G401.6 (cell line): ENCODE data around the gene PDXP.
"Not testable (repeated sequence)": the region's sequence is repeated elsewhere in the genome, so short reads cannot be mapped to it uniquely, and the experiment has no call there.

ENCODE experiments used
- FAIRE-seq: peaks from 2 replicates; lab custom pipeline; 2012; peaks lifted over from hg19 to GRCh38; lab: Jason Lieb, UNC

The PDXP gene

DNA sequence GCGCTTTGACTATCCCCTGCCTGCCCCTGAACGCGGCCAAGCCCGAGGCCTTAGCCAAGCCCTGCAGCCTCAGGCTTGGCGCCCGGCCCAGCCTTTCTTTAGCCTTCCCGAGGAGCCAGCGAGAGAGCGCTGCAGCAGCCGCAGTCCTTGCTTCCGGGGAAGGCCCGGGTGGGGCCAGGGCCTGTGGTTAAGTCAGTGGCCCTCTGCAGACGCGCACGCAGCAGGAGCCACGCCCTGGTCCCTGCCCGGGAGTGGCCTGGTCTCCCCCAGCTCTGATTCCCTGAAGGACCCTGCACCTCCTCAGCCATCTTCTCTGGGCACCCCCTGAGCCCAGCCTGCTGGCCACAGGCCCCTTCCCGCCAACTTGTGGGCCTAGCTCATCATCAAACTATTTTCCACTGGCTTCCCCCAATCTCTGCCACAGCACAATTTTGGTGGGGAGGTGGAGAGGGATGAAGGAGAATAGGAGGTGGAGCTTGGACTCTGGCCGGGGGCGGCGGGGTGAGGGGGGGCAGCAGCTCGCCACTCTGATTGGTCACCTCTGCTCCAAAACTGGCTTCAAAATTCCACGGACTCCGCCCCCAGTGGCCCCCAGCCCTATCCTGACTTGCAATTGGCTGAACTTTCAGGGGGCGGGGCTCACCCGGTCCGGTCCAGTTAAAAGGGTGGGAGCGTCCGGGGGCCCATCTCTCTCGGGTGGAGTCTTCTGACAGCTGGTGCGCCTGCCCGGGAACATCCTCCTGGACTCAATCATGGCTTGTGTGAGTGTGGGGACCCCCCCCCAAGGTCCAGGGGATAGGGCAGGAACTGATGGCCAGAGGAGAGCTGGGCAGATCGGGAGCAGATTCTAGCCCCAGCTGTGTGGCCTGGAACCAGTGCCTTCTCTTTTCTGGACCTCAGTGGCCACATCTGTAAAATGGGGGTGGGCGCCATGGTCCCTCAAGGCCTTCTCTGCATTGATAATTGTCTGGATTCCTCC, 16.7 kb downstream of the PDXP start, which contains the start of gene LGALS1:
Gene LGALS1, plus strand, starts transcription at position 686 of the 979 bp plus-strand sequence. Its CDS starts 67 bp downstream, at position 753.
- peak; percentile 94 for FAIRE-seq

- FAIRE-seq: no peak
Observed at GRCh38 chr22:37675930-37676735, 17.6 kb downstream of the PDXP start.

DNA sequence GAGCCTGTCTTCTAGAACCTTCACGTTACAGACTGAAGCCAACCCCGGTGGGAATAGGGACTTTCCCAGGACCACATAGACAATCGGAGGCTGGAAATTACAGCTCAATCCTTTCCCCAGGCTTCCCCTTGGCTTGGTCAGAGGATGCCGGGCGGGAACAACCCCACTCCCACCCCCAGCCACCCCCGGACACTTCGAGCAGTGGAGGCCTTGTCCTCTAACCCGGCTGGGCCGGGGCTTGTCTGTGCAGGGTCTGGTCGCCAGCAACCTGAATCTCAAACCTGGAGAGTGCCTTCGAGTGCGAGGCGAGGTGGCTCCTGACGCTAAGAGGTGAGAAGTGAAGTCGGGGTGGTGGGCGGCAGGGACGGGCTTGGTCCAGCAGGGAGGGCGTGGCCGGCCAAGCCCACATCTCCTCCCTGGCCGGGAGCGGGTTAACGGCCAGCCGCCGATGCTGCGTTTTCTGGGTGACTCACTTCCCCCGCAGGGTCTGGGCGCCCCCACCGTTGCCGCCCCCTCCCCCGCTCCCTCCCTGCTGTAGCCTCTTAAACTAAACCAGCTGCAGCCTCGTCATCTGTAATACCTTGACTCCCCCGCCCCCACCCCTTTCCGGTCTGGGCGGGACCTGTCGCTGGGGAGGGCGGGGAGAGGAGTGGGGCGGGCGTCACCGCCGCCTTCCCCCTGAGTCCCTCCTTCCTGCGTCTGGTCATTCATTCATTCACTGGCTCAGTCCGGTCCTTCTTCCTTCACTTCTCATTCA, 18.4 kb downstream of the PDXP start:
- FAIRE-seq: no peak

- no peak for FAIRE-seq
Observed at GRCh38 chr22:37677493-37677974, 19.0 kb downstream of the PDXP start.

DNA sequence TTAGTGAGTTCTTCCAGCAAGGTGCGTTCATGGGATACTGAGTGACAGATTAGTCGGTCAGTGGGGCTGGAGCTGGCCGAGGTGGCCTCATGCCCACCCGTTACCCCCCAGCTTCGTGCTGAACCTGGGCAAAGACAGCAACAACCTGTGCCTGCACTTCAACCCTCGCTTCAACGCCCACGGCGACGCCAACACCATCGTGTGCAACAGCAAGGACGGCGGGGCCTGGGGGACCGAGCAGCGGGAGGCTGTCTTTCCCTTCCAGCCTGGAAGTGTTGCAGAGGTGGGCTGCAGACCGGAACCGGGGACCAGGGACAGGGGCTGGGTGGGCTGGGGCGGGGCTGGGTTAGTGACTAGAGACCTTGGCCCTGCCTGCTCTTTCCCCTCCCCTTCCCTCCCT, 19.8 kb downstream of the PDXP start:
- no peak for FAIRE-seq

DNA sequence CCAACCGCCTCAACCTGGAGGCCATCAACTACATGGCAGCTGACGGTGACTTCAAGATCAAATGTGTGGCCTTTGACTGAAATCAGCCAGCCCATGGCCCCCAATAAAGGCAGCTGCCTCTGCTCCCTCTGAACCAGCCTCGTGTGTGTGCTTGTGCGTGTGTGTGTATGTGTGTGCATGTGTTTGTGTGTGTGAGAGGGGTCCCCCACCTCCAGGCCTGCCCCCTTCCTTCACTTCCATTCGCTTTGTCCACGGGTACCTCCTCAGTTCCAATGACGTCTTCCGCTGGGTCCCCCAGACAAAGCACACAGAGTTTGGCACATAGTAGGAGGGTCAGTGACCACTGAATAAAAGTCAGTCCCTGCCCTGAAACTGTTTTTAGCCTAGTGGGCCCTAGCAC, 21.1 kb downstream of the PDXP start:
- no peak for FAIRE-seq

DNA sequence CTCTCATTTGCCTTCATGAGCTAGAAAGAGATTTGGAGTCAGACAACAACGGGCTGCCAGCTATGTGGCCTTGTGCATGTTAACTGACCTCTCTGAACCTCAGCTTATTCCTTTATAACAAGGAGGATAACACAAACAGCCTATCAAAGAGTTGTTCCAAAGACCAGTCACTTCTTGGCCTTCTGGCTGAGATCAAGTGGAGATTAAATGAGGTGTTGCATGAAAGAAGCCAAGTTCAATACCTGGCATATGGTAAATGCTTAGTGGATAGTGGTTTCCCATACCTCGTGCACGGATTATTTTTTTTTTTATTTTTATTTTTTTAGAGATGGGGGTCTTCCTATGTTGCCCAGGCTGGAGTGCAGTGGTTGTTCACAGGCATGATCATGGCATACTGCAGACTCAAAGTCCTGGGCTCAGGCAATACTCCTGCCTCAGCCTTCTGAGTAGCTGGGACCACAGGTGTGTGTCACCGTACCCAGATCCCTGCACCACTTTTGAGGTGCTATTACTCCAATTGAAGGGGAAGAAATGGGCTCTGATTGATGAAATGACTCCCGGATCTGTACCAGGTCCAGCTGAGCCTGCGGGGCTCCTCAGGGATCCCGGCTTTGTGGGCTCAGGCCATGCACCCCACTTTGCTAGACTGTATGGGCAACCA, 21.8 kb downstream of the PDXP start:
- no peak for FAIRE-seq

- no peak for FAIRE-seq
Observed at GRCh38 chr22:37681001-37681424, 22.5 kb downstream of the PDXP start.

DNA sequence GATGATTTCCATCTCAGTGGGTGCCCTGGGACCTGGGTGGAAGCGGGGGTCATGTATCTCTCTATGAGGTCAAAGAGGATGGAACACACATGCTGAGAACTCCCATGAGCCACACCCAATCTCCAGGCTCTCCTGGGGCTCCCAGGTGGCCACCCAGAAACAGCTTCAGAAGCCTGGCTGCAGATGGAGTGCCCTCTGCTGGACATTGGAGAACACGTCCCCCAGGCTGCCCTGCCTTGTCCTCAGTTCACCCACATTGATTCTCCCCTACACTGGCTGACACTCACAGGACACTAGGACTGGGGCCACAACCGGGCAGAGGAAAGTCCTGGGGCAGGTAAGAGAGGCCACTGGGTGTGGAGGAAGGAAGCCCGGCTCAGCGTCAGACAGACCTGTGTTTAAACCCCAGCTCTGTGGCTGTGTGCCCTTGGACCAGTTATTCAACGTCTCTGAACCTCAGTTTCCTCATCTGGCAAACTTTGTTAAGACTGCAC, 23.1 kb downstream of the PDXP start:
- no peak for FAIRE-seq

GRCh38 chr22:37684803-37685615, 26.5 kb downstream of the PDXP start:
- FAIRE-seq: no peak

GRCh38 chr22:37686002-37686982, 27.8 kb downstream of the PDXP start, which contains the start of gene NOL12:
Gene NOL12, plus strand, starts transcription at chr22:37686343. Its CDS starts 50 bp downstream, at chr22:37686393.
- peak; percentile 28 for FAIRE-seq

- FAIRE-seq: no peak
Observed at GRCh38 chr22:37690407-37690806, 31.9 kb downstream of the PDXP start.

- FAIRE-seq: no peak
Observed at GRCh38 chr22:37690901-37691504, 32.5 kb downstream of the PDXP start.

- FAIRE-seq: no peak
Observed at GRCh38 chr22:37692627-37693285, 34.2 kb downstream of the PDXP start.

DNA sequence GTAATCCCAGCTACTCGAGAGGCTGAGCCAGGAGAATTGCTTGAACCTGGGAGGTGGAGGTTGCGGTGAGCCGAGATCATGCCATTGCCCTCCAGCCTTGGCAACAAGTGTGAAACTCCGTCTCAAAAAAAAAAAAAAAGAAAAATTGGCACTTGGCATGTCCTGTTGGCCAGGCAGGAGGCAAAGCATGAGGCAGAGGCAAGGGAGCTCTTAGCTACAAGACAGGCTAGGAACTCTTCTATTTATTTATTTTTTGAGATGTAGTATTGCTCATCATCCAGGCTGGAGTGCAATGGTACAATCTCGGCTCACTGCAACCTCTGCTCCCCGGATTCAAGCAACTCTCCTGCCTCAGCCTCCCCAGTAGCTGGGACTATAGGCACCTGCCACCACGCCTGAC, 35.6 kb downstream of the PDXP start:
- FAIRE-seq: not testable (repeated sequence)

GRCh38 chr22:37696260-37696656, 37.7 kb downstream of the PDXP start:
- not testable (repeated sequence) for FAIRE-seq

- FAIRE-seq: peak; percentile 99
Observed at GRCh38 chr22:37696657-37697537, 38.4 kb downstream of the PDXP start, which contains the start of gene TRIOBP. Gene TRIOBP, plus strand, starts transcription at chr22:37697048. Its CDS starts 4,318 bp downstream, at chr22:37701366.
